NCI-H1694 (cell line): ENCODE measurements around the gene CDK5R1.
"Not testable (repeated sequence)": the region's sequence is repeated elsewhere in the genome, so short reads cannot be mapped to it uniquely, and the experiment has no call there.

Source experiments
- DNase-seq: peaks from one replicate; lab custom pipeline; 2025; lab: John Stamatoyannopoulos, UW

The CDK5R1 gene

DNA sequence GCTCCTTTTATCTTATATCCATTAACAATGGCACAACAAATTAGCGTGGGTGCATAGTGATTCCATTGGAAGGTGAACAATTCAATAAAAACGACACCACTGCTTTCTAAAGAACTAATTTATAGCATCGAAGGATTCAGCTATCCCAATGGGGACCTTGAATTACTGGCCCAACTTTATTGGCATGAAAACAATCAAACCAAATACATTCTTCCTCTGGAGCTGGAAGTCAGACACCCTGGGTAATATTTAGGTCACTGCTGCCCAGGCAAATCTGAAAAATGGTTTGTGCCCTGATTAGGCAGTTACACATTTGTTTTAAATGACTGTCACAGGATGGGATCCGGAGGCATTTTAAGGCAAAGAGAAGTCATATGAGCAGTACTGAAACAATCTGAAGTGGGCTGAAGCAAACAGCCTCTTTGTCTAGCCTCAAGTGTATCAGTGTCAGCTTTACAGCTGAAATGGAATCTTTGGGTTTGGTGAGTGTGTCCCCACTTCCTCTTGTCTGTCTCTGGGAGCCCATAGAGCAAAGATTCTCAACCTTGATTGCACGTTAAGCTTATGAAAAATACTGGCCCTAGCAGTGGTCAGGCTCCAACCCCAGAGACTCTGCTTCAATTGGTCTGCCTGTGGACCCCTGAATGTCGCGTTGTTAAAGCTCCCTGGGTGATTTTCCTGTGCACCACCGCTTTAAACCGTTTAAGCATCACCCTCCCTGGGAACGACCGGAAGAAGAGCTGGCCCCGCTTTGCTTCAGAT is 30.3 kb downstream of the CDK5R1 start:
- no peak for DNase-seq

DNA sequence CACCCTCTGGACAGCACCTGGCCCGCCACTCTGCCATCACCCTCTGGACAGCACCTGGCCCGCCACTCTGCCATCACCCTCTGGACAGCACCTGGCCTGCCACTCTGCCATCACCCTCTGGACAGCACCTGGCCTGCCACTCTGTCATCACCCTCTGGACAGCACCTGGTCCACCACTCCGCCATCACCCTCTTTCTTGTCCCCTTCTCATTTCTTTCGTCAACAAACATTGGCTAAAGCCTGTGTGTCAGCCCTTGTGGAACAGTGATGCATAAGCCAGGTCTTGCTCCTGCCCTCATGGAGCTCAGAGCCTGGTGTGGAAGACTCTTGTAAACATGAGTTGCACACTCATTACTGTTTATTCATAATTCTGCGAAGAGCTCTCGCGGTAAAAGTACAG is 31.2 kb downstream of the CDK5R1 start:
- no peak for DNase-seq

DNA sequence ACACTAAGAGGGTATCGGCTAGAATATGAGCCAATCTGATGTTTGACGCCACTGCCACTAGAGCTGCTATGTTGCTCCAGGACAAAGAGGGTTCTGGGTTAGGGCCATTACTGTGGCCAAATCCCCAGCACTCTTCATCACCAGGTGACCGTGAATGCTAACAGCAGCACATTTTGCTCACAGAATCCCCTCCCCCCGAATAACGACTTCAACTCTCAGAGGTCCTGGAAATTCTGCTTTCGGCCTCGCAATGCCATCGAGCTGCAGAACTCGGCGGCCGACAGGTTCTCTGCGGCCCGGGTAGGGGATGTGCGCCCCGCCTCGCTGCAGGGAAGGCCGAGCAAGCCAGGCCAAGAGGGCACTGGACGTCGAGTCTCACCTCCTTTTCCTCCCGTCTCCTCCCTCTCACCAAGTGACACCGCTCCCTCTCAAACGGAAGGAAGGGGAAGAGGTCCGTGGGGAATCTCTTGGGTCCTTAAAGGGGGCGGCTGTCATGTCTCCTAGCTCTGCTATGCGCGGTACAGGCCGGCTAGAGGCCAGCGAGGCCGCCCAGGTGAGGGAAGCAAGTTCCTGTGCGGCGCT is 31.9 kb downstream of the CDK5R1 start:
- DNase-seq, result no peak

DNA sequence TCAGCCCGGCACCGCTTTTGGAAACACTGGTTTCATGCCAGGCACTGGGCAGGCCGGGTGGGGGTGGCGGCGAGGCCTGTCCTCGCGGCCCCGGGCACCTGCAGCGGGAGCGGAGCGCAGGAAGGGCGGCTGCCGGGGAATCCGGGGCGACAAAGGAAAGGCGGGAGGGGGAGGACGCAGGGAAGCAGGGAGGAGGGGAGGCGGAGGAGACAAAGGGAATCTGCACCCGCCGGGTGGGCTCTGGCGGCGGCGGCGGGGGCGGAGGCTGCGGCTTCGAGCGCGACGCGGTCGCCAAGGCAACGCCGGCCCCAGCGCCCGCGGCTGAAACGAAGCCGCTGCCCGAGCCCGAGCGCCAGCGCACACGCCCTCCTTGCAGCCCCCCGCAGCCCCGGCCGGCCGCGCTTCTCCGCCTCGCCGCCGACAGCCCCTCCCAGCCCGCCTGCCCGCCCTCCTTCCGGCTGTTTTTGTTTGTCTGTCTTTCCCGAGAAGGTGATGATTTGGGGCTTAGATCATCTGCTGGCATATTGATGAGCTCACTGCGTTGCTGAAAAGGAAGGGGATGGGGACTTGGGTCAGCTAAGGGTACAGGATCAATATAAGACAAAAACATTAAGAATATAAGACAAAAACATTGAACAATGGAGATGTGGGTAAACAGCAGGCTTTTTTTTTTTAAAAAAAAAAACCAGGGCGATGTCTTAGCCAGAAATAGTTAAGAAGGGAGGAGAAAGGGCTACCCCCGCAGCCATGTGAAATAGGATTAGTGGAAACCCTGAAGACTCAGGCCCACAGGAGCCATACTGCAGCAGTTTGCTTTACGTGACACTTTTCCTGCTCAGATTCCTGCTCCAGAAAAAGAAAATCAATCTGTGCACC is 32.7 kb downstream of the CDK5R1 start:
- DNase-seq, result peak; percentile 33

DNA sequence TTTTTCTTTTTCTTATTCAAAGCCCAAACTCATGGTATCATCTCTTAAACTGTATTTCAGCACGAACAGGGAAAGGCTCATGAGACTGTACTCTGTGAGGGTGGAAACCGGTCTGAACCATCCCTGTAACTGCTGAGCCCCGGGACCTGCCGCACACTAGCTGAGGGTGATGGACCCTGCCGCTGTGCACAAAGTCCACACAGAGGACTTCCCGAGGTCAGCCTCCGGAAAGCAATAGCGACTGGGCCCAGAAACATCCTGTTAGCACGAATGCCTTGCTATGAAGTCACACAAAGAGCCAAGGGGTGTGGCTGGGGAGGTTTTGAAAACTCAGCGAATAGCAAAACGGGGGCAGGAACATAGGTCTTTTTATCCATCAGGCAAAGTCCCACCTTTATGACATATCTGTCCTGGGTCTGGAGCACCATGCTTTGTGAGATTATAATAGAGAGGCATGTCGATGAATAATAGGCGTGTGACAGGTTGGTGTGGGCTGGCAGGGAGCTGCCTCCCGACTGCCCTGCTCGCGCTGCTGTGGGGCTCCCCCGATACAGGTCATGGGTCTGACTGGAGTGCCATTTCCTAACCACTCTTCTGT is 33.4 kb downstream of the CDK5R1 start:
- no peak for DNase-seq

DNA sequence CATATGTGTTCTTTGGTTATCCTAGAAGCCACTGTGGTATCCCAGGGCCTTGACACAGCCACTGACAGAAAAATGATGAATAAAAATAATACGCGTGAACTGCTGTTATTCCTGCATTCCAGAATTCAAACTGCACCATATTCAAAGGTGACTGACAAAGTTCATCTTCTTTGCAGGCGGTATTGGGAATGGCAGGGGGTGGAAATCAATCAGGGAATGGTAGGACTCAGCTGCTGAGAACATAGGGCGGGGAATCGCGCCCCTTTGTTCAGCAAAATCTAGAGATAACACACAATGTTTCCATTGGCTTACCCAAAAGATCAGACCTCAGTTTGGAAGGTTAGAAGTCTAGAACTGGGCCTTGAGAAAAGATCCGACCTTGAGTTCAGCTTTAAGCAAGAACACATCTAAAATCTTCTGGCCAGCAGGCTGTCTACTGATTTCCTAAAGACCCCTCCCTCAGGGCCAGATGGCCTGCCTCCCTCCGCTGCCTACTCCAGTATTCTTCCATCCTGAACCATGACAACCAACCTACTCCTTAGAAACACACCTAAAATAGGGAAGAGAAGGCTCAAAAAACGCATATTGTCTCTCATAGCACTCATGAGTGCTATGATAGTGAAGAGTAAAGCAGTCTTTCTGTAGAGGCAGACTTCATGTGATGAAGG is 34.1 kb downstream of the CDK5R1 start:
- no peak for DNase-seq

DNA sequence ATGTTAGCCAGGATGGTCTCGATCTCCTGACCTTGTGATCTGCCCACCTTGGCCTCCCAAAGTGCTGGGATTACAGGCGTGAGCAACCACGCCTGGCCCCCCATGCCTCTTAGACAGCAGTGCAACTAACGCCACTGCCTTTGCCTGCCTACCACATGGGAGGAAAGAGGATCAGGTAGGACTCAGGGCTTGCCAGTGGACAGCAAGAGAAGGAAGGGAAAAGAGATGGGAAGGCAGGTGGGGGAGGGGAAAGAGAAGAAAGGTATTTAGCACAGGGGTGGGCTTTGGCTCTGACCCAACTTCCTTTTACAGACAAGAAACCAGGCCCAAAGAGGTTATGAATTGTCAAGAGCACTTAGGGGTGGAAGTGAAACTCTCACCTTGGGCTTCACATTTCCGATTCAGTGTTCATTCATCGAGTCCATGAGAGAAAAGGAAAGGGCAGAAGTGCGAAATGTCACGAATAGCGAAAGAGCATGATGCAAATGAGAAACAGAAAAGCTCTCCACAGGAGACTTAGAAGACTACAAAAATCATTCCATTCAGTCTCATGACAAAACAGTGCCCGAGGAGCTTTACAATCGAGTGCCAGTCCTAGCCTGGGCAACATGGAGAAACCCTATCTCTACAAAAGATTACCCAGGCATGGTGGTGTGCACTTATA is 36.4 kb downstream of the CDK5R1 start:
- no peak for DNase-seq

DNA sequence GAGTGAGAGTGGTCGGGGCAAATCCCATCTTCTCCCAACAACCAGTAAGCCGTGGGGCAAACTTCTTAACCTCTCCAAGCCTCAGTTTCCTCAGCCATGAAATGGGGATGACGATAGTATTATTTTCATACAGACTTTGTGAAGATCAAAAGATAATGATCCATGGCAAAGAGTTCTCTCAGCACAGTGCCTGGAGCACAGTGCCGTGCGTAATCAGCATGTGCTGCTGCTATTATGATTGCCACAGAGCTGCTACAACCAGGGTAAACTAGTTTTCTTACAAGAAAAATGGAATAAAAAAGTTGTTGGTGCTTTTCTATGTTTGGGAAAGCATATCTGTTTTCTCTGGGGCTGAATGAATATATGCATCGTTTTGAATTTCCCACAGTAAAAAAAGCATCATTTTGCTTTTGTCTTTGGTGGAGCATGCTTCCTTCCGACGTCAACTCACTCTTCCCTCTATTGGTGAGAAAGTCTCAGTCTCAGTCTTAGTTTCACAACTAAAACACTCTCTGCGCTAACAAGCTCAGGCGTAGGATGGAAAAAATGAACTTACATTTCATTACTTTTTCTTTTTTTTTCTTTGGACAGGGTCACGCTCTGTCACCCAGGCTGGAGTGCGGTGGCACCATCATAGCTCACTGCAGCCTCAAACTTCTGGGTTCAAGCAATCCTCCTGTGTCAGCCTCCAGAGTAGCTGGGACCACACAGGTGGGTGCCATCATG is 37.2 kb downstream of the CDK5R1 start:
- no peak for DNase-seq

DNA sequence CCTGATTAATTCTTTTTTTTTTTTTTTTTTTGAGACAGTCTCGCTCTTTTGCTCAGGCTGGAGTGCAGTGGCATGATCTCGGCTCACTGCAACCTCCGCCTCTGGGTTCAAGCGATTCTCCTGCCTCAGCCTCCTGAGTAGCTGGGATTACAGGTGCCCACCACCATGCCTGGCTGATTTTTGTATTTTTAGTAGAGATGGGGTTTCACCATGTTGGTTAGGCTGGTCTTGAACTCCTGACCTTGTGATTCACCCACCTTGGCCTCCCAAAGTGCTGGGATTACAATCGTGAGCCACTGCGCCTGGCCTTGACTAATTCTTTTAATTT is 37.7 kb downstream of the CDK5R1 start:
- not testable (repeated sequence) for DNase-seq

DNA sequence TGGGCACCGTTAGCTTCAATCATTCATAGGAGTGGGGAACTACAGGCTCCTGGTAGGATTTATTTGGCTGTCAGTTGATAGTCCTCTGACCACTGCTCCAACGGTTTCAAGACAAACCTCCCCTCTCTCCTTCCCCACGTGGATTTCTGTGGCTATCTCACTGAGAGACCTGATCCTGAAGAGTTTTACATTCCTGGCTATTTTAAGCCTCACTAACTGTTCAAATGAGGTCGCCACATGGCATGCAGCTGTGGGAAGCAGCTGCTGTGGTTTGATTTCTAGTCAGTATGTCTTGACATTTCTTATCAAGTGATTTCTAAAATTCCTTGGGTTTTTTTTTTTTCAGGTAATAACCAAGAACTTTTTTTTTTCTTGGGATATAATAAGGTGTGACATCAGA is 38.3 kb downstream of the CDK5R1 start:
- DNase-seq, result no peak

DNA sequence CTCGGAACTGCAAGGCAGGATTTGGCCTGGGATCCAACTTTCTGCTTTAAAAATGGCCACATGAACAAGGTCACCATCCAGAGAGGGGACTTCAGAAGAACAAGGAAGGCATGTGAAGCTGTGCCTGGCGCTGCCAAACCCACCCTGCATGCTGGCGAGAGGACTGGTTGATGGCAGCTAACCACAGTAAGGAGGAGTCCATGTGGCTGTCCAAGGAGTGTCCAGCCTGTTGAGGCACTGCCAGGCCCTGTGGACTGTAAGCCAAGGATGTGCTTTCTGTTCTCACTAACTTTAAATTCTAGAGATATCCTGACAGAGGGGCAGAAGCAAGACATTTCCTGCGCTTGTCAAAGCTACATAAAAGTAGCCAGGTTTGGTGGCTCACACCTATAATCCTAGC is 40.4 kb downstream of the CDK5R1 start:
- DNase-seq, result no peak

DNA sequence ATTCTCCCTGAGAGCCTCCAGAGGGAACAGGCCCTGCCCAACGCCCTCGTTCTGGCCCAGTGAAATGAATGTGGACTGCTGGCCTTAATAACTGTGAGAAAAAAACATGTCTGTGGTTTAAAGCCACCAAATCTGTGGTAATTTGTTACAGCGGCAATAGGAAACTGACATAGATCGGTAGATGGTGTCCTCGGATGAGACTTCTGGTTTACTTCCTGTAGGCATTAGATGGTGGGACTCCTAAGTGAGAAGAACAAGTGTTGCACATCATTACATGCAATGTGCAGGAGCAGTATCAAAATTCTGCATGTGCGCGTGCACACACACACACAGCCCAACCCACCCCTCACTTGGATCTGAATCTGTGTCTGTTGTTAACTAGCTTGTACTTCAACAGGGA is 42.0 kb downstream of the CDK5R1 start:
- DNase-seq, result no peak

DNA sequence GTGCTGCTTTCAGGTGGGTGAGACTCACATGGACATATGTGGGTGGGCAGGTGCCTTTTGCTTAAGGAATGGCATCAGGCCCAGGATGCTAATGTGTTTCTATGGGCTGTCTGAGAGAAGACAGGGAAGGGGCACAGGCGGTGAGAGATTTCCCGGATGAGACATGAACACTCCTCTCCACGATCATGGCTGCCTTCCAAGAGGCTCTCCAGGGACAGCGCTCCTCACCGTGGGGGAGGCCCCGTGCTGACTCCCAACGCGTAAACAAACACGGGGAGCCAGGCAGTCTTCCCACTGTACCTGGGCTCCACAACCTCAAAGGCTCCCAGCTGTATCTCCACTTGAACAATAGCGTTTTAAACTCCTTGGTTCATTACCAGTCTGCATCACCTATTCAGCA is 42.8 kb downstream of the CDK5R1 start:
- DNase-seq, result peak; percentile 38

DNA sequence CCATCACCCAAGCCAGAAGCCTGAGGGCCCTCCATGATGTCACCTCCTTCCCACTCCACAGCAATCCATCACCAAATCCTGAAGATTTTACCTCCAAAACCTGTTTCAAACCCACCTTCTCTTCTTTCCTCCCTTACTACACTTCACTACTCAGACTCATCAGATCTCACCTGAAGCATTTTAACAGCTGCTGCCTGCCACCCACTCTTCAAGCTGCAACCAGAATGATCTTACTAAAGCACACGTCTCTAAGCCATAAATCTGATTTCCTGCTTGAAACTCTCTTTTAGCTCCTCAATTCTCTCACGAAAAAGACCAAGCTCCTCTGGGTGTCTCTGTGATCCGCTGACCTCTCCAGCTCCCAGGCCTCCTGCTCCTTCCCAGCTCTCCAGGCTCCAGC is 46.5 kb downstream of the CDK5R1 start:
- no peak for DNase-seq

DNA sequence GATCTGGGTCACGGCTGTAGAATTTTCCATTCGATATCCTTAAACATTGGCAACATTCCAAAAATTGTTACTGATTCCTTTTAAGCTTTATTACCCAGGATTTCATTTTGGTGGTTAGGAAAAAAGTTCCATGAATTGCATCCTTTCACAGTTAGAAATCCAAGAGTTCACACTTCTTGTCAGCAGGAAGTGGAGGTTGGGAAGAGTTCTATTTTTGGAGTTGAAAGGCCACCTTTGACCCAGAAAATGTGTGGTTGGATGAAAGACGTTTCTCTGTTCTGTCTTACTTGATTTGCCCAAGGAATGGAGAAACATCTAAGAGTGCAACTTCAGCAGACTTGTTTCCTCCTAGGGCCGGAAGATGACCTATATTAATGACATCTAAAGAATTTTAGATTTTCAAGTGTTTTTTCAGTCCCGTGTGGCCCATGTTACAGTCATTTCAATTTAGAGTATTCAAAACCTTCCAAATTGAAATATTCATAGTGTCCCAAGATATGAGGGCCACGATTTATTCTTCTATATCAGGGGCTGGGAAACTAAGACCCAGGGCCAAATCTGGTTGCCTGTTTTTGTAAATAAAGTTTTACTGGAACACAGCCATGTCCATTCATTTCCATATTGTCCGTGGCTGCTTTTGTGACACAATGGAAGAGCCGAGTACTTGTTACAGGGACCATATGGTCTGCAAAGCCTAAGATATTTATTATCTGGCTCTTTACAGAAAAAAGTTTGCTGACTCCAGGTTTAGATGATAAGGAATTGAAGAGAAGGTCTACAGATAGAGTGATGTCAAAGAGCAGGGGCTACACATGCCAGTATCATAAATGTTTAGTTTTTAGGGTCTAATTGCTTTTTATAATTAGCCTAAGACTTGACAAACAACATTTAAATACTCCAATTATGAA is 50.2 kb downstream of the CDK5R1 start:
- DNase-seq, result no peak
